NCI-H187 (cell line): ENCODE data around the gene LAPTM5.

Experiments used
- DNase-seq, 2 experiments: peaks; one replicate each; lab custom pipeline; 2025; lab: John Stamatoyannopoulos, UW

LAPTM5 gene

DNA sequence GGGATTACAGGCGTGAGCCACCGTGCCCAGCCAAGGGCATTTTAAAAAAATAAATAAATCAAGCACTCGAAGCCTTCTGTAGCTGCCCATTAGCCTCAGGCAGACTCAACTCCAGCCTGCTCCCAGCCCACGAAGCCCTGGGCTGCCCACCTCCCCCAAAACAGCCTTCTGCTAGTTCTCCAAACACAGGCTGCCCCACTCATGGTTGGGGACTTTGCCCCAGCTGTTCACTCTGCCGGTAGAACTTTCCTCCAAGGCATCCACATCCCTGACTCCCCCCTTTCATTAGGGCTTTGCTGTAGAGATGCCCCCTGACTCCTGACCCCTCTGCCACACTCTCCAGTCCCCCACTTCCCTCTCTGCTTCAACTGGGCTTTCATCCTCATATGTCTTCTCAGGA is 29.7 kb upstream of the LAPTM5 start:
- DNase-seq, result no peak

DNA sequence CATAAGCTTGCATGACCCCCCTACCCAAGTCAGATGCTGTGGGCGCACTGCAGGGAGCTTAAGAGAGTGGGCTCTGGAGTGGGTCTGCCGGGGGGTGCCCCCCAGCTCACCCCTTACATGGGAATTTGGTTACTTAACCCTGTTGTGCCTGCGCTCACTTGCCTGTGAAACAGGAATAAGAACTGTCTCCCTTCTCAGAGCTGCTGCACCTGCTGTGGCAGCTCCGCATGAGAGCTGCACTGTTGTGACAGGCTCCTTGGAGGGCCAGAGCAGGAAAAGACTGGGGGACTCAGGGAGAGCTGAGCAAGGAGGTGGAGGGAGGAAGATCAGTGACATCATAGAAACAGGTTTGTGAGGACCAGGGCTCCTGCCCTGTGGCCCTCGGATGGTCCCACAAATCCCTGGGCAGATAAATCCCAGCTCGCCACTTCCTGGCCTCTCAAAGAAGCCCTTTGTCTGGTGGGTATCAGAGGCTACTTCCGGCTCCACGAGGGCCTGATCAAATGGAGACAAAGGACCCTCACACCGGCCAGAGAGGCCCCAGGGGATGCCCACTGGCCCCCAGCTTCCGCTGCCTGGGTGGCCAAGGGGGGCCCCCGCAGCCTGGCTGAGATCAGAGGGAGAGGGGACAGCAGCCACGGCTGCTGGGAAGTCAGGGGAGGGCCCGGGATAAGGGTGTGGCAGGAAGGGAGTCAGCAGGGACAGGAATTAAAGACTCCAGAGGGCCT is 28.9 kb upstream of the LAPTM5 start:
- no peak for DNase-seq

DNA sequence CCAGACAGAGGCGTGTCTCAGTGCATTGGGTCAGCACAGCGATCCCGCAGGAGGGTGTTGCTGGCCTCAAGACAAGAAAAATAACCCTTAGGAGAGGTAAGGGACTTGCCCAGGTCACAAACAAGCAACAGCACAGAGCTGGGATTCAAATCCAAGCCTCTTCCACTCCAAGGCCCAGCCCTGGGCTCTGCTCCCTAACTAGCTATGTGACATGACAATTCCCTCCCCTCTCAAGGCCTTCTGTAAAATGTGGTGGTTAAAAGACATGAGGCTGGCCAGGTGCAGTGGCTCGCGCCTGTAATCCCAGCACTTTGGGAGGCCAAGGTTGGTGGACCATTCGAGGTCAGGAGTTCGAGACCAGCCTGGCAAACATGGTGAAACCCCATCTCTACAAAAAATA is 28.1 kb upstream of the LAPTM5 start:
- DNase-seq, result no peak

DNA sequence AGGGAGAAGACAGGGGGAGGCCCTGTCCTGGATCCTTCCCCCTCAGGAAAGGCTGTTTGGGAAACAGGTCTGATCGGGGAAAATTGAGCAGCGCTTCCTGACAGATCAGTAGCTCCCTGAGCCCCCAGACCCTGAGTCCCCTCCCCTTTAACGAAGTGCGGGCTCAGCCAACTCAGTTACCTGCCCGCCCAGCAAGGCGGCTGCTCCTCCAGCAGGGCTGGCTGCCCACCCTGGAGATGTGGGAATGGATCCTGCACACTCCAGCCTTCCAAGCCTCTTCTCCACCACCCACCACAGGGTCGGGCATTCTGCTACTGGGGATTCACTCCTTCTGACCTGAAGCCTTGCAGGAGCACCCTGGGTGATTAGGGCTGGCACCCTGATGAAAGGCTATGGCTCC is 27.6 kb upstream of the LAPTM5 start:
- no peak for DNase-seq

- DNase-seq, result no peak
Measured at GRCh38 chr1:30783256-30783915, 25.8 kb upstream of the LAPTM5 start.

DNA sequence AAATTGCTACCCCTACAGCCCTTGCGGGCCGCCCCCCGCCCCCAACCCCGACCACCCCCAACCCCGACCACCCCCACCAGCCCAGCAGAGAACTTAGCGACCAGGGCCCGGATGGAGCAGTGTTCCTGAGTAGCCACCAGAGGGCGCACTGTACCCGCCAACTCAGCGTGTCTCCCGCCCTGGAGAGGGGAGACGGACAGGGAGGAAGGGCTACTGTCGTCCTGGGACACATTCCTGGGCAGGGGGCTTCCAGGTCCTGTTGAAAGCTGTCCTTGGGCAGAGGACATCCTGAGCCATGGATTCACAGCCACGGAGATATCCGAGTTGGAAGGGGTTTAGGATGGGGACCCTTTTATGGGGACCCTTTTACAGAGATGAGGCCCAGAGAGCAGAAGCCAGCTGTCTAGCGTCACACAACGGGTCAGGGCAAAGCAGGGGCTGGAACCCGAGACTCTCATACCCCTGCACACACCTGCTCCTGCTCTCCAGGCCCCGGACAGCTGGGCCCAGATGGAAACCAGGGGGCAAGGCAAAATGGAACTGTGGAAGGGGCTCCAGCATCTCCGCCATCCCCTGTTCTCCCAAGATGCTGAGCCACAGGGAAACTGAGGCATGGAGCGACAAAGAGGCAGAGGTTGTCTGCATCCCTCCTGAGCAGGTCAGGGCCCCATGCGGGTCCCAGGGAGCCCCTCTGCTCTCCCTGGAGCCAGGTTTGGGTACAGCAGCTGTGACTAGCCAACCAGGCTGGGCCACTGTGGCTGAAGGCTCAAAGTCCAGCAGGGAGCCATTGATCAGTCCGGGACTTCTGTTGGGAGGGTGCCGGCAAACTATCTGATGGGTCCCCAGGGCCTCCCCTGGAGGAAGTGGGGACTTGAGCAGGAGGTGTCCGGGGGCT is 25.0 kb upstream of the LAPTM5 start:
- DNase-seq, result peak in 1 of 2 experiments; percentile 18

GRCh38 chr1:30781906-30782305 is 24.3 kb upstream of the LAPTM5 start:
- DNase-seq, result no peak

GRCh38 chr1:30780409-30780808 is 22.8 kb upstream of the LAPTM5 start:
- DNase-seq, result no peak

- peak; percentile 47 to 56 for DNase-seq
Measured at GRCh38 chr1:30779294-30780071, 21.9 kb upstream of the LAPTM5 start.

DNA sequence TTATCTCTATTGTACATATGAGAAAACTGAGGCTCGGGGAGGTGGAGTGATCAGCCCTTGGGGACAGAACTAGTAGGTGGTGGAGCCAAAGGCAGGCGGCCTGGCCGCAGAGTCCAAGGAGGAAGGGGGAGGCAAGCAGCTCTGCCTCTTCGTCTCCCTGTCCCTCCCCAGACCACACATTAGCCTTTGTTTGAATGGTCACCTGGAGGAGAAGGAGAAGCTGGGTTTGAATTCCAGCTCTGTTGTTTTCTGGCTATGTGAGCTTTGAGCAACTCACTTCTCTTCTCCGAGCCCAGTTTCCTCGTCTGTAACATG is 21.4 kb upstream of the LAPTM5 start:
- DNase-seq, result no peak

- no peak for DNase-seq
Measured at GRCh38 chr1:30778154-30778978, 20.8 kb upstream of the LAPTM5 start.

DNA sequence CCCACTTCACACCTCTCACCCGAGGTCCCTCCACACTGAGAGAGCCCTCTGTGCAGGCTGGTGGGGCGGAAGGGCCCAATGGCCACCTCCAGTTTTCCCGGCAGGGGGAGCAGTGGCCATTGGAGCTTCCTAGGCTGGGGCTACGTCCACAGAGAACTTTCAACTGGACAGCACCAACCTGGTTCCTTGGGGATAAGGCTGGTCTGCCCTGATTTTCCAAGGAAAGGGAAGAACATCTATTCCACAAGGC is 20.3 kb upstream of the LAPTM5 start:
- no peak for DNase-seq

- DNase-seq, result no peak
Measured at GRCh38 chr1:30777060-30777903, 19.7 kb upstream of the LAPTM5 start.

GRCh38 chr1:30776097-30777059 is 18.8 kb upstream of the LAPTM5 start:
- no peak for DNase-seq

GRCh38 chr1:30775433-30775975 is 17.9 kb upstream of the LAPTM5 start:
- DNase-seq, result no peak

DNA sequence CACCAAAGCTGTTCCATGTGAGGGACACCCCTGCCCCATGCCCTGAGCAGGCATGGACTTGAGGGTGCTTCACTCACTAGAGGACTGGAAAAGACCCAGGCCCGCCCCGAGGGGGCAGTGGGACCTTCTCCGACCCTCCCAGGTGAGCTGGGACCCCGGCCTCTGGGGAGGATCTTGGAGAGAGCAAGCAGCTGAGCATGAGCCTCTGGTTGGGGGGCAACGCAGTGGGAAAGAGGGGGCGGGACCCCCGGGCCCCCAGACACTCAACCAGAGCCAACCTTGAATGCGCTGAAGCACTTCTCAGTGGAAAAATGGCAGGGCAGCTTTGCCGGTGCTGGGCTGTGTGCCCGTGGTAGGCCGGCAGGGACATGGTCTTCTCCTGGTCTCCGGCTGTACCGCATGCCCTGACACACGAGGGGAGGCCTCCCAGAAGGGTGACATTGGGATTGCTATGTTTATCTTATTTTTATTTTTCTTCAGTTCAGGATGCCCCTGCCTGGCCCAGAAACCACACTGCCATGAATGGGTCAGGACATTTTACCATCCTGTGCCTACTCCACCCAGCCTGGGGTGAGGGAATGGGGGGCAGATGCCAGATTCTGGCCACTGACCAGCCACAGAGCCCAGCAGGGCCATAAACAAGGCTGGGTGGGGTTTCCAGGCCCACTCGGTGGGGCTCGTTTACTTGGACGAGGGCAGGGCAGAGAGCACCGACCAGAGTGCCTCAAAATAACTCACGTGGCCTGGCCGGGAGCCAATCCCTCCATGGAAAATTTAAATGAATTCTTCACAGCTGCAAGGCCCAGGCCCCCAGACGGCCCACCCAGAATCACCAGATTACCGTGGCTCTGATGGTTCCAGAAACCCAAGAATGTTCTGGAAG is 17.2 kb upstream of the LAPTM5 start:
- no peak for DNase-seq

GRCh38 chr1:30773722-30774358 is 16.3 kb upstream of the LAPTM5 start:
- no peak for DNase-seq

DNA sequence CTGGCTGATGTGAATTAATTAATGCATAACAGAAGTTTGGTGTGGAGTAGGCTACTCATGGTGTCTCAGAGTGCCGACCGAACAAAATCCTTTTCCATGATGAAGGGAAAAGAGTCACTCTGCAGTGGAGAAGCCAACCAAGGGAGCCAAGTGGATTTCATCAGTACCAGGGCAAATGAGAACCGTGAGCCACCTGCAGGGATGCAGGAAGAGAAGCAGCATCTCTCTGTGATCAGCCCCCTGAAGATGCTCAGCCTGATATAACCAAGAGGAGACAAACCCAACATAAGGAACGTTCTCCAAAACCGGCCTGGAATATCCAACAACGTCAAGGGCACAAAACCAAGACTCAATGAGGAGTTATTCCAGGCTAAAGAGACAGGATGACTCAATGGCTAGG is 13.4 kb upstream of the LAPTM5 start:
- DNase-seq, result no peak
